ENCODE data around the gene TBC1D3D.
"Not testable (repeated sequence)": the region's sequence is repeated elsewhere in the genome, so short reads cannot be mapped to it uniquely, and the experiment has no call there.

Gene TBC1D3D

GRCh38 chr17:38003676-38004075, at the start of gene TBC1D3D:
Gene TBC1D3D, plus strand, starts transcription at chr17:38003976. Its CDS starts 1,585 bp downstream, at chr17:38005561.
- not testable (repeated sequence) for H3K4me3 ChIP-seq (replicated peaks; ENCODE audit: low read depth, low read length); DNase-seq (ENCODE audit: low read depth)

- DNase-seq (ENCODE audit: low read depth), result not testable (repeated sequence)
Measured at GRCh38 chr17:37988960-37989359, 14.8 kb upstream of the TBC1D3D start, which contains the start of gene TBC1D3L. Gene TBC1D3L, minus strand, starts transcription at chr17:37989060. Its CDS starts 1,540 bp downstream, at chr17:37987520.

More at GRCh38 chr17:37988960-37989359, 14.8 kb upstream of the TBC1D3D start, which contains the start of gene TBC1D3L:
- H3K4me3 ChIP-seq (replicated peaks; ENCODE audit: low read depth, low read length), result not testable (repeated sequence)

Data from fibroblast of pulmonary artery (primary cell).